ENCODE measurements around the gene FKRP. TPM values are rescaled to one million over a fixed set of nuclear protein-coding genes. Genes with fewer than 3 reads are reported as not detected.
"Not testable (repeated sequence)": the region's sequence is repeated elsewhere in the genome, so short reads cannot be mapped to it uniquely, and the experiment has no call there.

The FKRP gene
- total and polyA plus RNA-seq, 12 donors: 13.0 to 22.8 (median 19.7) TPM

DNA sequence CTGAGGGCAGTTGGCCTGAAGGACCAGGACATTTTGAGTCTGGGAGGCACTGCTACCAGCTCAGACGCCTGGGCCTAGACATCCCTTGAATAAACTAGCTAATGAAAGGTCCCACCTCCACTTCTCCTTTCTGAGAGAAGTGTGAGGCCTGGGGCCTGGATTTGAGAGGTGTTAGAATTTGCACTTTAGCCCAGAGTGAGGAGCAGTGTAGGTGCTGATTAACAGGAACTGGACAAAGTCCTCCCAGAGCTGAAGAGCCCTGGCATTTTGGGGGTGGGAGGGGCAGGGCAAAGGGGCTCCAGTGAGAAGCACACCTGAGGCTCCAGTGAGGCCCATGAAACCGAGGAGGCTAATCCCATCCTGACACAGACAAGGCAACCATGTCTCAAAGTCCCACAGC lies 57.7 kb downstream of the FKRP start:
- WGBS, 2 donors: 80% methylated on average over 2 of the region's 2 CpGs
- Histone ChIP-seq H3K4me3 (no peak overlapping the region), H3K27me3 (no peaks in the 10 kb centered on the region), H3K9me3 (no peaks in the 10 kb centered on the region), H3K27ac (no peak overlapping the region), H3K4me1 (no peaks in the 10 kb centered on the region), H3K36me3 (no peaks in the 10 kb centered on the region)
- intact Hi-C loops (cut with DNase I): no loop called here
- TF ChIP-seq CTCF (IDR thresholded peaks at IDR 0.05): no peak
- no peak for DNase-seq
- no peak for ATAC-seq

DNA sequence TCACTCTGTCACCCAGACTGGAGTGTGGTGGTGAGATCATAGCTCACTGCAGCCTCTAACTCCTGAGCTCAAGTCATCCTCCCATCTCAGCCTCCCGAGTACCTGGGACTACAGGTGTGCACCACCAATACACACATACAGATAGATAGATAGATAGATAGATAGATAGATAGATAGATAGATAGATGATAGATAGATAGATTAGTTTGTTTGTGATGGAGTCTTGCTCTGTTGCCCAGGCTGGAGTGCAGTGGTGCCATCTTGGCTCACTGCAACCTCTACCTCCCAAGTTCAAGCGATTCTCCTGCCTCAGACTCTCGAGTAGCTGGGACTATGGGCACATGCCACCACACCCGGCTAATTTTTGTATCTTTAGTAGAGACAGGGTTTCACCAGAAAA lies 58.6 kb downstream of the FKRP start:
- intact Hi-C loops (cut with DNase I); DNase-seq; H3K27me3 ChIP-seq; H3K9me3 ChIP-seq; H3K27ac ChIP-seq; H3K4me3 ChIP-seq; H3K36me3 ChIP-seq; H3K4me1 ChIP-seq; ATAC-seq: not testable (repeated sequence)
- 91 to 93% methylated on average over 4 of the region's 4 CpGs for WGBS, 2 donors

GRCh38 chr19:46806656-46807055 lies 60.8 kb downstream of the FKRP start:
- H3K36me3 ChIP-seq: no peaks in the 10 kb centered on the region
- 82 to 88% methylated on average over 7 of the region's 7 CpGs for WGBS, 2 donors
- TF ChIP-seq CTCF (IDR thresholded peaks at IDR 0.05): no peak
- no peak overlapping the region for H3K27ac ChIP-seq
- H3K27me3 ChIP-seq: no peaks in the 10 kb centered on the region
- ATAC-seq (no peak), DNase-seq (no peak)
- intact Hi-C loops (cut with DNase I): no loop called here
- no peaks in the 10 kb centered on the region for H3K4me1 ChIP-seq
- no peaks in the 10 kb centered on the region for H3K9me3 ChIP-seq
- H3K4me3 ChIP-seq: no peak overlapping the region

Small RNAs within 50 kb of the gene (microRNA-seq; reads per million reads assigned to microRNA genes)
- gene MIR320E: 1.8 to 2.0 reads per million in 2 donors

Other genes with a start within 250 kb of the FKRP start
- gene CALM3, start 144.7 kb upstream of the FKRP start, total RNA-seq: 100 to 1,000 TPM; 214 to 488 (median 287) TPM
- gene CALM3, start 144.7 kb upstream of the FKRP start, polyA plus RNA-seq: 100 to 1,000 TPM; 304 to 370 TPM
- 10 to 100 TPM in 1 of 10 donors, 1 to 10 TPM in 9; 1.4 to 13.7 (median 2.6) TPM for gene PTGIR, start 121.0 kb upstream of the FKRP start, total RNA-seq
- gene PTGIR, start 121.0 kb upstream of the FKRP start, polyA plus RNA-seq: 1 to 10 TPM; 5.5 to 8.5 TPM
- 1 to 10 TPM in 2 of 10 donors, not detected in 8; 1.9 to 5.9 TPM for gene GNG8, start 109.9 kb upstream of the FKRP start, total RNA-seq
- gene GNG8, start 109.9 kb upstream of the FKRP start, polyA plus RNA-seq: not detected
- gene DACT3, start 84.9 kb upstream of the FKRP start, total RNA-seq: 10 to 100 TPM in 7 of 10 donors, 1 to 10 TPM in 3; 6.9 to 29.3 (median 14.9) TPM
- 1 to 10 TPM; 3.9 to 5.0 TPM for gene DACT3, start 84.9 kb upstream of the FKRP start, polyA plus RNA-seq
- gene PRKD2, start 28.9 kb upstream of the FKRP start, total RNA-seq: 10 to 100 TPM; 11.7 to 22.7 (median 12.4) TPM
- 10 to 100 TPM; 15.9 to 19.5 TPM for gene PRKD2, start 28.9 kb upstream of the FKRP start, polyA plus RNA-seq
- gene STRN4, start 393 bp downstream of the FKRP start, total RNA-seq: 10 to 100 TPM; 43.3 to 56.1 (median 50.0) TPM
- 10 to 100 TPM; 50.4 to 63.3 TPM for gene STRN4, start 393 bp downstream of the FKRP start, polyA plus RNA-seq
- 10 to 100 TPM in 2 of 10 donors, 1 to 10 TPM in 8; 3.2 to 17.7 (median 5.3) TPM for gene SLC1A5, start 42.5 kb downstream of the FKRP start, total RNA-seq
- 10 to 100 TPM in 1 of 2 donors, 1 to 10 TPM in 1; 6.3 to 30.5 TPM for gene SLC1A5, start 42.5 kb downstream of the FKRP start, polyA plus RNA-seq
- gene AP2S1, start 104.8 kb downstream of the FKRP start, total RNA-seq: 100 to 1,000 TPM in 2 of 10 donors, 10 to 100 TPM in 8; 68.7 to 123 (median 79.0) TPM
- gene AP2S1, start 104.8 kb downstream of the FKRP start, polyA plus RNA-seq: 100 to 1,000 TPM in 1 of 2 donors, 10 to 100 TPM in 1; 96.9 to 192 TPM
- gene ARHGAP35, start 114.9 kb downstream of the FKRP start, total RNA-seq: 10 to 100 TPM; 69.1 to 96.5 (median 74.0) TPM
- 10 to 100 TPM; 20.8 to 23.3 TPM for gene ARHGAP35, start 114.9 kb downstream of the FKRP start, polyA plus RNA-seq